Dendritic cell treated with granulocyte-macrophage colony-stimulating factor and Interleukin-4, amounts not matched to agents 40 ng/mL and 50 ng/mL, for 4 days (primary cell): ENCODE measurements around the gene OGDH.

ENCODE experiments used
- H3K27ac Mint-ChIP-seq: one replicate; pipeline ENCODE4 v1.8.0; 2022; ENCODE audit warnings: mild to moderate bottlenecking, mixed read lengths
- H3K27me3 Mint-ChIP-seq: one replicate; pipeline ENCODE4 v1.8.0; 2022; ENCODE audit warnings: mild to moderate bottlenecking, mixed read lengths
- H3K36me3 Mint-ChIP-seq: one replicate; pipeline ENCODE4 v1.8.0; 2022; ENCODE audit warnings: low read depth, mixed read lengths
- H3K4me1 Mint-ChIP-seq: one replicate; pipeline ENCODE4 v1.8.0; 2022; ENCODE audit warnings: low read depth, mixed read lengths
- H3K4me3 Mint-ChIP-seq: one replicate; pipeline ENCODE4 v1.8.0; 2022; ENCODE audit warnings: mild to moderate bottlenecking, moderate library complexity, mixed read lengths
- H3K9me3 Mint-ChIP-seq: one replicate; pipeline ENCODE4 v1.8.0; 2022; ENCODE audit warnings: mixed read lengths
- intact Hi-C: fragments of 100-400 bp; cut with micrococcal nuclease; formaldehyde crosslinking; loops from one replicate; pipeline ENCODE4 v1.15.0; 2022

OGDH gene

DNA sequence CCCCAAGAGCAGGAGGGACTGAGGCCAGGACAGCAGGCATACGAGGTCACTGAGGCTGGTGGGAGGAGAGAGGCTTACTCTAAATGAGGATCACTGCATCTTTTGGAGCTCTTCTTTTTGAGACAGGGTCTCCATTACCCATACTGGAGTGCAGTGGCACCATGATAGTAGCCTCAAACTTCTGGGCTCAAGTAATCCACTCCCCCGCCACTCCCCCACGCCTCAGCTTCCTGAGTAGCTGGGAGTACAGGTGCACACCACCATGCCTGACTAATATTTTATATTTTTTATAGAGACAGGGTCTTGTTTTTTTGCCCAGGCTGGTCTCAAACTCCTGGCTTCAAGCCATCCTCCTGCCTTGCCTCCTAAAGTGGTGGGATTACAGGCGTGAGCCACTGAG is 25.8 kb downstream of the OGDH start:
- no peak overlapping the region for H3K4me3 Mint-ChIP-seq
- H3K36me3 Mint-ChIP-seq, result peaks cover 63% of the 10 kb centered on the region

DNA sequence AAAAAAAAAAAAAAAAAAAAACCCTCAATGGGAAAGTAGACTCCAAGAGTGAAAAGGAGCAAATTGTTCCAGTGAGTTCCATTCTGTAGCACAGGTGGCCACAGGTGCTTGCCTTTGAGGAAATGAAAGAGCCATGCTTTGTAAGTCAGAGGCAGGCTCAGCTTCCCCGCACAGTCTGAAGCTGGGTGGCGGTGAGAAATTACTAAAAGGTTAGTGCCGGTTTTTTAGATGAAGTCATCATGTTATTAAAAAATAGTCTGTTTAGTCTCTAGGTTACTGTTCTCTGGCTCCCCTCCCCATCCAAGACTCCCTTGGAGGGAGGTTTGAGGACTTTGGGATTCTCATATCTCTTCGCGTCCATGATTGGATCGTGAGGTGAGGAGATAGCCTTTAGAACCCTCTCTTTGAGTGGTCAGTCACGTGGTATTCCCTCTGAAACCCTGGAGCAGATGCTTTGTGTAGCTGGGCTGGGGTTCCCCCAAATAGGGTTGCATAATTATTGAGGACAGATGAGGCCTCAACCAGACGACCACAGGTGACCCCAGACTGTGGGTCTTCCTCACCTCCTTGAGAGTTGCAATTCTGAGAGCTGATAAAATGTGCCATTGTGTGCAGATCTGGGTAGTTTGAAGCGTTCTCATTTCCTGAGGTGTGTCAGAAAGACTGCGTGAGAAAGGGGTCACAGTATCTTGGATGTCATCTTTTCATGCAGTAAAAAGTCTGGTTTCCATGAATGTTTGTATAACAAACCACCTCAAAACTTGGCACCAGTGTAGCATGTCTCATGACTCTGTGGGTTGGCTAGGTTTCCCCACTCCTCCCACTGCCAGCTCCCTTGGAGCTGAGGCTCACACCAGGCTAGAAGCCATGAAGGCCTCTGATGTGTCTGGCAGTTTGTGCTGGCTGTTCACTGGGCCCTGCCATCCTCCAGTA is 27.1 kb downstream of the OGDH start:
- peaks cover 93% of the 10 kb centered on the region for H3K4me1 Mint-ChIP-seq
- H3K36me3 Mint-ChIP-seq, result peaks cover 58% of the 10 kb centered on the region
- H3K27me3 Mint-ChIP-seq, result no peaks in the 10 kb centered on the region
- peak overlapping the region; percentile 97 for H3K27ac Mint-ChIP-seq
- intact Hi-C loops, result no loop called here
- H3K9me3 Mint-ChIP-seq, result no peaks in the 10 kb centered on the region
- no peak overlapping the region for H3K4me3 Mint-ChIP-seq

More for the DNA sequence above, 25.8 kb downstream of the OGDH start:
- H3K4me1 Mint-ChIP-seq, result peaks cover 83% of the 10 kb centered on the region
- H3K9me3 Mint-ChIP-seq, result no peaks in the 10 kb centered on the region
- H3K27ac Mint-ChIP-seq, result peak overlapping the region; percentile 84
- intact Hi-C loops, result no loop called here
- H3K27me3 Mint-ChIP-seq, result no peaks in the 10 kb centered on the region

DNA sequence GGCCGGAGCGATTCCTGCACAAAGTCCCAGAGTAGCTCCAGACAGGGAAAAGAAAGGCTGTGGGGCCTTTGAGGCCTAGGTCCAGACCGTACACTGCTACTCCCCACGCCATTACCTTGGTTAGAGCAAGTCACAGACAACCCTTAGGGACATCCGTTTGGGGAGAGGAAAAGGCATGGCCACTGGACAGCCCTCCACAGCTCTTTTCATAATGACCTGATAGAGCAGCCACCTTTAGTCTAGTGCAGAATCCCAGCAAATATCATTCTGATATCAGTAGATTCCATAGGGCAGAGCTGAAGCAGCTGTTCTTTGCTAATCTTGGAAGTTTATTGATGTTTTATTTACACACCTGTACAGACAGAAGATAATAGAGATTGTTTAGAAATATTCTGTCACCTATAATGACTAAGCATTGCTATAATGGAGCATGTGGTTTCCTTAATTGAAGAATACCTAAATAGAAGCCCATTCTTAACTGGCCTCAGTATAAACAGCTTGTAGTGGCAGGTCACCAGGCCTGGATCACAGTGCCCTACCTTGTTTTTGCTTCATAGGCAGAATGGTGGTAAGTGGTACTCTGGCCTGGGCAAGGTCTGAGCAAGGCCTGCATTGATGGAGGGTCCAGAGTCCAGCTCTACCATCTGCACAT is 27.9 kb downstream of the OGDH start:
- Mint-ChIP-seq H3K27me3 (no peaks in the 10 kb centered on the region), H3K27ac (peak overlapping the region; percentile 97), H3K9me3 (no peaks in the 10 kb centered on the region), H3K36me3 (peaks cover 50% of the 10 kb centered on the region), H3K4me1 (peaks cover 93% of the 10 kb centered on the region), H3K4me3 (no peak overlapping the region)
- intact Hi-C loops, result no loop called here

DNA sequence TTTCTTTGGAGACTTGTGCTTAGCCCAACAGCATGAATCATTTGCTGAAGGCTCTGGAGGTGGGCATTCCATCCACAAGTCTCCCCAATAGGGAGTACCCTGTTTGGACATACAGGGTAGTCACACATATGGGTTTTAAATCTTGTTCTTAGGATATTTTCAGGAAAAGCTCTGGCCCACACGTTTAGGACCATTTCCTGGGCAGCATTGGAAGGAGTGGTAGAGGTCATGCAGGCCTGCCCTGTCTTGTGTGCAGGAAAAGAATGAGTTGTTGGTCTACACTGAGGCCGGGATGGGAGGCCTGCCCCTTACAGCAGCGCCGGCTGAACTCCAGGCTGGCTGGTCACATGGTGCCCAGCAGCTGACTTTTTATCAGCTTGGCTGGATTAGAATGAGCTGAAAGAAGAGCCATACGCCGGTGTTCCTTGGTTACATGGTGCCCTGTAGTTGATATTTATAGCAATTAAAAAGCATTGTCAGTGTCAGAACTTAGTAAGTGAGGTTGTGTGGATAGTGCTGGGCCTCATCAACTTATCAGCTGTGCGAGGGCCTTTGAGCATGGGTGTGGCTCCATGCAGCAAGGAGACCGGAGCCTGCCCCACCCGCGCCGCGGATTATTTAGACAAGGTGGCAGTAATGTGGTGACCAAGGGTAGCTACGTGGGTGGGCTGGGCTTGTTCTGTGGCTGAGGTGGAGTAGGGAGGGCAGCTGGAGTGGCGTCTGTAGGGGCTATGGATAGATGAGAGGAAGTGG is 28.6 kb downstream of the OGDH start:
- Mint-ChIP-seq H3K4me3 (no peak overlapping the region), H3K36me3 (peaks cover 43% of the 10 kb centered on the region), H3K9me3 (no peaks in the 10 kb centered on the region), H3K27me3 (no peaks in the 10 kb centered on the region), H3K4me1 (peaks cover 93% of the 10 kb centered on the region), H3K27ac (peak overlapping the region; percentile 97)
- intact Hi-C loops, result no loop called here

DNA sequence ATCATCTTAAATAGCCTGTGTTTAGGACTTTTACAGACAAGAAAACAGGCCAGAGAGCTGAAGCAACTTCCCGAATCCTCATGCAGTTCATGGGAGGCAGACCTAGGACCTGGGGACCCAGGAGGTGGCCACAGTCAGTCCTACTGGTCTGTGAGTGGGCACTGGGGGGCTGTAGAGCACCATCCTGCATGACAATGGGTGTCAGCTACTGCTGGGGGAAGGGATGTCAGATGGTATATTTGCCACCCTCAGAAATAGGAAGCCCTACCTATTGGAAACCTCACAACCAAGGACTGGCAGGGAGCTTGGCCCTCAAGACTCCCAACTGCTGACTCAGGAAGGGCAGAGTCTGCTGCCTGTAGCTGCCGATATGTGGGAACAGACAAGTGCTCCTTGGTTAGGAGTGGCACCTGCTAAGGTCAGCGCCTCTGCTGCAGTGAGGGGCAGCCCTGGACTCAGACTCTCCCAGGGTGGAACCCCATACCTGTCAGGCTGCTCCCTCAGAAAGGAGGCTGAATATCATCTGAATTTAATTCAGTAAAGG is 29.7 kb downstream of the OGDH start:
- Mint-ChIP-seq H3K4me3 (no peak overlapping the region), H3K36me3 (peaks cover 37% of the 10 kb centered on the region), H3K27me3 (no peaks in the 10 kb centered on the region), H3K4me1 (peaks cover 91% of the 10 kb centered on the region), H3K27ac (peak overlapping the region; percentile 97), H3K9me3 (no peaks in the 10 kb centered on the region)
- intact Hi-C loops, result no loop called here

DNA sequence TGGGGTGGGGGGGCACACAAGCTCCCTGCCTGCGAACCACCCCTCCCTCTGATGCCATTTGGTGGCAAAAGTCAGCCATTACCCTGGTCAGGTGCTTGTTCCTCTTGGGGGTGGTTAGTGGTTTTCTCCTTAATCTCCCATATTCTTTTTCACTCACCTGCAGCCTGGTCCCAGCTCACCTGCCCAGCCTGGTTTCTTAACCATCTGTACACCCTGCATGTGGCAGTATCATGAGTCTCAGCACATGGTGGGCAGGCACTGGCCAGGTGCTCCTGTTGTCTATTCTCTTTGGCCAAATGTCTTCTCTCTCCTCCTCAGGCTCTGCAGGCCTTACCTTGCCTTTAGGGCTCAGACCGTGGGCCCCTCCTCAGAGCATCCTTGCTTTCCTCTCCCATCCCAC is 30.5 kb downstream of the OGDH start:
- H3K4me3 Mint-ChIP-seq, result no peak overlapping the region
- peak overlapping the region; percentile 97 for H3K27ac Mint-ChIP-seq

DNA sequence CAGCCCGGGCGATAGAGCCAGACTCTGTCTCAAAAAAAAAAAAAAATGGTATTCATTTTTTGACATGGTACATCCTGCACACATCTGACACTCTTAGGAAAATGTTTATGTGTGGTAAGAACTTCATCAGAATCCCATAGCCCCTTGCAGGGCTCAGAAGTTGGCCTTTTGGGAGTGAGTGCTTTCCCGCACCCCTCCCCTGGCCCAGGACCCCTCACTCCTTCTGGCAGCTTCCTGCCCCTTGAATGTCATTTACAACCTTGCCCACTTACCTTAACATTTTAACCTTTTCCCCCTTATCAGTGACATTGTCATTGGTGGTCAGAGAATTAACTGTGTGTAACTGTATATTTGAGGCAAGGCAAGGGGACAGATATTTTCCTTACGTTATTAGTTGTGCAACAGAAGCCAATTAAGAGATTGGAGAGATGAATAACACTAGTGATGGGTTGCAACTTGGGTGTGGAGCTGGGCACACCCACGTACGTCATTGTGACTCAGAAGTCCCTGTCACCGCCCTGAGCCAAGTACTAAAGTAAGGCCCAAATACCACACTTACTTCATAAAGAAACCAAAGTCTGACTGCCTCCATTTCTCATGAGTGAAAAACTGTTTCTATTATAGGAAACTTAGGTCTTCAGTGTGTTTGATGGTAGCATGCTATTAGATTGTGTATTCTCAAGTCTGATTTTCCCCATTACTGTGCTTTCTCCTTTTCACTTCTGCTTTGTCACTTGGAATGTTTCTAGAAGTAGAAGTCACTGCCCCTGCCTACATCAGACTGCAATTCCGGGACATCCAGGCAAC is 31.6 kb downstream of the OGDH start:
- no peaks in the 10 kb centered on the region for H3K9me3 Mint-ChIP-seq
- intact Hi-C loops, result loop anchor here (1.0 kb wide), 1 partner anchor 32 kb away; the partner anchor contains the start of gene OGDH

More for the DNA sequence above, 30.5 kb downstream of the OGDH start:
- H3K9me3 Mint-ChIP-seq, result no peaks in the 10 kb centered on the region
- H3K27me3 Mint-ChIP-seq, result no peaks in the 10 kb centered on the region
- peaks cover 83% of the 10 kb centered on the region for H3K4me1 Mint-ChIP-seq
- intact Hi-C loops, result no loop called here
- H3K36me3 Mint-ChIP-seq, result peaks cover 37% of the 10 kb centered on the region

DNA sequence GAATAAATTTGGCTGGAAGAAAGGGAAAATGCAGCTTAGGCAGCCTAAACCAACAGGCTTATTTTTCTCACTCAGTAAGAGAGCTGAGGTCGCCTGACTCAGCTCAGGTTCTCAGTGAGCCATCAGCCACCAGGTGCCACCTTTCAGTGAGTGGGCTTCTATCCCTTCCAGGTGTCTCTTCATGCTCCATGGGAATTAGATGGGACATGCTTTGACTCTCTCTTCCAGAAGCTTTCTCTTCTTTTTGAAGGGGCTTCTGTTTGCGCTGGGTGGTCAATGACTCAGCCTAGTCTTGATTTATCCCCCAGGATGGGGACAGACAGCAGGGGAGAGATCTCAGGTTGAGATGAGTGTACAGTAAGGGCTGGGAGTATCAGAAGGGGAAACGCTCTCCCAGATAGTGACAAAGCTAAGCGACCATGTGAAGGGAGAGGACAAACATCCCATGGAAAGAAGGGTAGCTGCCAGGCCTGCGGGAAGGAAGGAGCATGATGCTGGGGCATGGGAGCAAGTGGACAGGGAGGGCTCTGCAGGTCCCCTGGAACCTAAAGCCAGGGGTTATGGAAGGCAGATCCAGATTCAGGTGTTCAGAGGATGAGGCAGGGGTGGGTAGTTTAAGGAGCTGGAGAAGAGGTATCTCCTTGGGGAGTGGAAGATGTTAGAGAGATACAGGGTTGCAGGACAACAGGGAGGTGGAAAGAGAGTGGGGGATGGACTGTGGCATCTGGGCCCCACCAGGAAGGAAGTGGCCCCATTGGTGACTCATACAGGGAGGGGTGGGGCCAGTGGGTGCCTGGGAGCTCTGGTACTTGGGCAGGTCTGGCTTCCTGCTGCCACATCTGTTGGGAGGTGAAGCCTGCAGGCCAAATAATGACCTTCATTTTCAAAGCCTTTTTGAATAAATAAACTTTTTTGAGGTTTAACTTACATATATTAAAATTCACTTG is 32.5 kb downstream of the OGDH start:
- intact Hi-C loops, result loop anchor here (1.0 kb wide), 1 partner anchor 33 kb away; the partner anchor contains the start of gene OGDH
- H3K27ac Mint-ChIP-seq, result peak overlapping the region; percentile 97
- peaks cover 41% of the 10 kb centered on the region for H3K36me3 Mint-ChIP-seq
- peak overlapping the region; percentile 56 for H3K4me3 Mint-ChIP-seq
- H3K27me3 Mint-ChIP-seq, result no peaks in the 10 kb centered on the region
- H3K4me1 Mint-ChIP-seq, result peaks cover 68% of the 10 kb centered on the region
- no peaks in the 10 kb centered on the region for H3K9me3 Mint-ChIP-seq

More for the DNA sequence above, 31.6 kb downstream of the OGDH start:
- Mint-ChIP-seq H3K27me3 (no peaks in the 10 kb centered on the region), H3K27ac (peak overlapping the region; percentile 97), H3K4me1 (peaks cover 75% of the 10 kb centered on the region), H3K4me3 (peak overlapping the region; percentile 56), H3K36me3 (peaks cover 34% of the 10 kb centered on the region)

DNA sequence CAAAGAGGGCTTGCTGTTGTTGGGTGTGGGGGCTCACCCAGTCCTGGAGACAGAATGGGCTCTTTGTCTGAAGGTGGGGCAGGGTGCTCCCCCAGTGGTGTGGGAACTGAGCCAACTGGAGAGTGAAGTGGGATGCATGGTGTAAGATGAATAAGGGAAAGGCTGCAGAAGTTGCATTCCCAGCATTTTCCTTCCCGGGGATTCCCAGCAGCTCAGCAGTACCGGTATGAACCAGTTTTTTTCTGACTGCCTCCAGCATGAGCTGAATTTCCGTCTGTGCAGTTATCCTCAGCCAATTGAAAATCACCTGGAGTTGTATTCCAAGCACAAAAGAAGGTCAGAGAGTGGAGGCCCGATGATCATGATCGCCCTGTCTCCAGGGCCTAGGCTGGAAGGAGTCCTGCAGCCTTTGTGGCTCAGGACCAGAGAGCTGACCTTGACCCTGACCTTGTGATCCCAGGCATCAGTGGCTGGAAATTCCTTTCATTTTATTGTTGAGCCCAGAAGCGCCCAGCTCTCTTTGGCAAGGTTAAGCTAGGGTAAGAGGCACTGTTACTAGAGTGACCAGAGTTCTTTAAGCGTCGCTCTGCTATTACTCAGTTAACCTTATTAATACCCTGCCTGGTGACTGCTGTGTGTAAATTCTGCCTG is 33.4 kb downstream of the OGDH start:
- Mint-ChIP-seq H3K27me3 (no peaks in the 10 kb centered on the region), H3K9me3 (no peaks in the 10 kb centered on the region), H3K4me1 (peaks cover 59% of the 10 kb centered on the region), H3K36me3 (peaks cover 49% of the 10 kb centered on the region), H3K4me3 (peak overlapping the region; percentile 21), H3K27ac (peak overlapping the region; percentile 97)
- intact Hi-C loops, result no loop called here

DNA sequence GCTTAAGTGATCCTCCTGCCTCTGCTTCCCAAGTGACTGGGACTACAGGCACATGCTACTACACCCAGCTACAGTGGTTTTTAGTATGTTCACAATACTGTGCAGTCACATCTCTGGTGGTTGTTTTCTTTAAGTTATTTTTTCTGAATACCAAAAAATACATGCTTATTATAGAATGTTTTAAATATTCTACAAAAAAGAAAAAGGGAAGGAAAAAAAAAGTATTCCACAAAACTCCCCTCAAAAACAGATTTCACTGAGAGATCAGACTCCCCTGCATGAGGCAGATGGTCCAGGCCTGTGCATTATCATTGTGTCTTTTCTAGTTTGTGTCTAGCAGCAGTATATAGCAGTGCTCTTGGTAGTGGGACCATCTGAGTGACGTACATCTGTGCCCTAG is 36.8 kb downstream of the OGDH start:
- Mint-ChIP-seq H3K27ac (no peak overlapping the region), H3K4me1 (peaks cover 37% of the 10 kb centered on the region)

DNA sequence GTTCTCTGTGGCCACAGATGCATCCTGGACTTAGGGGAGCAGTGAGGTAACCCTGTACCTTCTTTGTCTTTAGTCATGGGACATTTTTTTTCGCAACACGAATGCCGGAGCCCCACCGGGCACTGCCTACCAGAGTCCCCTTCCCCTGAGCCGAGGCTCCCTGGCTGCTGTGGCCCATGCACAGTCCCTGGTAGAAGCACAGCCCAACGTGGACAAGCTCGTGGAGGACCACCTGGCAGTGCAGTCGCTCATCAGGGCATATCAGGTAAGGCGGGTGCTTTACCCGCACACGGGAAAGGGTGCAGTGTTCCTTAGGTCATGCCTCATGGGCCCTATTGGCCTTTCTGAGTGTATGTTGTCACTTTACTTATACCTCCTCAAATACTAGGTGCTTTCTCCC is 38.8 kb downstream of the OGDH start:
- intact Hi-C loops, result no loop called here
- peaks cover 89% of the 10 kb centered on the region for H3K36me3 Mint-ChIP-seq
- H3K27ac Mint-ChIP-seq, result no peak overlapping the region
- H3K4me3 Mint-ChIP-seq, result no peak overlapping the region
- no peaks in the 10 kb centered on the region for H3K27me3 Mint-ChIP-seq
- H3K9me3 Mint-ChIP-seq, result no peaks in the 10 kb centered on the region
- H3K4me1 Mint-ChIP-seq, result peaks cover 17% of the 10 kb centered on the region

More for the DNA sequence above, 36.8 kb downstream of the OGDH start:
- Mint-ChIP-seq H3K27me3 (no peaks in the 10 kb centered on the region), H3K36me3 (peaks cover 68% of the 10 kb centered on the region), H3K9me3 (no peaks in the 10 kb centered on the region), H3K4me3 (no peak overlapping the region)
- intact Hi-C loops, result no loop called here

DNA sequence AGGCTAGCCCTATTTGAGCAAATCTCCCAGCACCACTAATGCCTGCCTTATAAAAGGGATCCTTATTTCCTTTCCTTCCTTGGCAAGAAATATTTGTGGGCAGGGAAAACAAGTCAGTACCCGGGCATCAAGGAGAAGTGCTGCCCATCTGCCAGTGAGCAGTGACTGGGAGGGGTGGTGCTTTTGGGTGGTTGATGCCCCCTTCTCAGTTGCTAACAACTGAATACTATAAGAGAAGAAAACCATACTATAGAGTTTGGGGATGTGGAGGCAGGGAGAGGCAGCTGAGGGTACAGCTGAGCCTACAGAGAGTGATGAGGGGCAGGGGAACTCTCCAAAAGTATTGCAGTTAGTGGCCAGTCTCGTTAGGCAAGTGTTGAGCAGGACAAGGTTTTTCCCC is 39.3 kb downstream of the OGDH start:
- H3K4me1 Mint-ChIP-seq, result peaks cover 12% of the 10 kb centered on the region
- H3K27me3 Mint-ChIP-seq, result no peaks in the 10 kb centered on the region
- intact Hi-C loops, result no loop called here
- H3K9me3 Mint-ChIP-seq, result no peaks in the 10 kb centered on the region
- peak overlapping the region; percentile 10 for H3K27ac Mint-ChIP-seq
- peaks cover 89% of the 10 kb centered on the region for H3K36me3 Mint-ChIP-seq
- no peak overlapping the region for H3K4me3 Mint-ChIP-seq
